Adipose tissue (tissue), 3 donors: Measurements from ENCODE around the gene PDAP1. TPM values are rescaled to one million over a fixed set of nuclear protein-coding genes. Genes with fewer than 3 reads are reported as not detected.
A peak's percentile ranks its signal among the peaks of the same experiment; 100 is the strongest.
"Not testable (repeated sequence)": the region's sequence is repeated elsewhere in the genome, so short reads cannot be mapped to it uniquely, and the experiment has no call there.

Source experiments
- H3K27ac ChIP-seq: one replicate; pipeline ENCODE4 v1.5.1; 2013; ENCODE audit warnings: low read depth, low read length
- WGBS, 3 donors: extraction: QIAGEN DNeasy Blood & Tissue Kit; methylation state at CpG; one replicate each; pipeline ENCODE4 v1.1.7; 2013; 5-methylcytosine and 5-hydroxymethylcytosine counted together
- polyA plus RNA-seq, 3 donors: library from polyadenylated mRNA; stranded (reverse); fragments of 200-250 nt; gene quantifications; one replicate each; pipeline ENCODE4 v1.2.3, GENCODE V29; 2013
- donor health status: healthy with polysubstance abuse.
- donor health status: Bipolar disorder and iron deficiency.
- donor health status: healthy.

PDAP1 gene
- polyA plus RNA-seq, 3 donors = 89.4 to 169 (median 152) TPM

DNA sequence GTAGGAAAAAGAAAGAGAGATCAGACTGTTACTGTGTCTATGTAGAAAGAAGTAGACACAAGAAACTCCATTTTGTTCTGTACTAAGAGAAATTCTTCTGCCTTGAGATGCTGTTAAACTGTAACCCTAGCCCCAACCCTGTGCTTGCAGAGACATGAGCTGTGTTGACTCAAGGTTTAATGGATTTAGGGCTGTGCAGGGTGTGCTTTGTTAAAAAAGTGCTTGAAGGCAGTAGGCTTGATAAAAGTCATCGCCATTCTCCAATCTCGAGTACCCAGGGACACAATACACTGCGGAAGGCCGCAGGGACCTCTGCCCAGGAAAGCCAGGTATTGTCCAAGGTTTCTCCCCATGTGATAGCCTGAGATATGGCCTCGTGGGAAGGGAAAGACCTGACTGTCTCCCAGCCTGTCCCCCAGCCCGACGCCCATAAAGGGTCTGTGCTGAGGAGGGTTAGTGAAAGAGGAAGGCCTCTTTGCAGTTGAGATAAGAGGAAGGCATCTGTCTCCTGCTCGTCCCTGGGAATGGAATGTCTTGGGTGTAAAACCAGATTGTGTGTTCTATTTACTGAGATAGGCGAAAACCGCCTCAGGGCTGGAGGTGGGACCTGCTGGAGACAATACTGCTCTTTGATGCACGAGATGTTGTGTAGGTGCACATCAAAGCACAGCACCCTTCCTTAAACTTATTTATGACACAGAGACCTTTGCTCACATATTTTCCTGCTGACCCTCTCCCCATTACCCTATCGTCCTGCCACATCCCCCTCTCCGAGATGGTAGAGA, 23.6 kb upstream of the PDAP1 start:
- 76 to 91% (median 90%) methylated on average over 13 of the region's 13 CpGs for WGBS, 3 donors
- H3K27ac ChIP-seq = not testable (repeated sequence)

DNA sequence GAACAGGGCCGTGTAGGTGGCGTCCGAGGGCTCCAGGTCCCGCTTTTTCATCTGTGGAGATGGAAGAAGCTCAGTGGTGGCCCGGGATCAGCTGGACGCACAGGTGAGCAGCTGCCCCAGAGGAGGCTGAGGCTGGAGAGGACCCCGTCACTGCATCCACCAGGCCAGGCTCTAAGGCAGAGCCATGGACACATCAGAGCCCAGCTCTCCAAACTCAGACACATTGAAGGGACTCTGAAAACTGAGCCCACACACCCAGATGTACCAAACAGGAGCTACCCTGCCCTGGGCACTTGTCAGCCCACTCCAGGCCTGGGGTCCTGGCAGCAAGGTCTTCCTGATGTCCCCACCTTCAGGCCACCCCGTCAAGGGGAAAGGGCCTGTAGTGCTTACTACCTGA, 21.4 kb upstream of the PDAP1 start:
- WGBS, 3 donors = 93 to 96% (median 94%) methylated on average over 8 of the region's 8 CpGs
- no peak overlapping the region for H3K27ac ChIP-seq

DNA sequence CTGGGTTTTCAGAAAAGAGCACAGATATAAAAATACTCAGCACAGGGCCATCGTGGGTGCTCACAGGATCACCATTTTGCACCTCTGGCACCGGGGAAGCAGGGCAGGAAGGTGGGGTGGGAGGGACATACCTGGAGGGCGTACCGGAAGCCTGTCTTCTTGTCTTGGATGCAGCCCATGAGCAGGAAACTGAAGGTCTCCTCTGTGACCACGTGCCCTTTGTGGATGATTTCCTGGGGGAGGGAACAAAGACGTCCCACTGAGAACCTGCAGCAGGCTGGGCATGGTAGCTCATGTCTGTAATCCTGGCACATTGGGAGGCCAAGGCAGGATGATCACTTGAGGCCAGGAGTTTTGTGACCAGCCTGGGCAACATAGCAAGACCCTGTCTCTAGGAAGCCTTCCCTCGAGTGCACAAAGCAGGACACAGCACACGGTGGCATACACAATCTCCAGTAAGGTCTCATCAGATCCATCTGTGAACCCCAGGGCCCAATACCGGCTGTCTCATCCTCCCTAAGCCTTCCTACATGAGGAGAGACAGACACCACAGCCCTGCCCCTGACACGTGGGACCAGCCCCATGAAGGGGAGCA, 20.7 kb upstream of the PDAP1 start:
- WGBS, 3 donors = 80 to 85% (median 83%) methylated on average over 10 of the region's 10 CpGs
- no peak overlapping the region for H3K27ac ChIP-seq

DNA sequence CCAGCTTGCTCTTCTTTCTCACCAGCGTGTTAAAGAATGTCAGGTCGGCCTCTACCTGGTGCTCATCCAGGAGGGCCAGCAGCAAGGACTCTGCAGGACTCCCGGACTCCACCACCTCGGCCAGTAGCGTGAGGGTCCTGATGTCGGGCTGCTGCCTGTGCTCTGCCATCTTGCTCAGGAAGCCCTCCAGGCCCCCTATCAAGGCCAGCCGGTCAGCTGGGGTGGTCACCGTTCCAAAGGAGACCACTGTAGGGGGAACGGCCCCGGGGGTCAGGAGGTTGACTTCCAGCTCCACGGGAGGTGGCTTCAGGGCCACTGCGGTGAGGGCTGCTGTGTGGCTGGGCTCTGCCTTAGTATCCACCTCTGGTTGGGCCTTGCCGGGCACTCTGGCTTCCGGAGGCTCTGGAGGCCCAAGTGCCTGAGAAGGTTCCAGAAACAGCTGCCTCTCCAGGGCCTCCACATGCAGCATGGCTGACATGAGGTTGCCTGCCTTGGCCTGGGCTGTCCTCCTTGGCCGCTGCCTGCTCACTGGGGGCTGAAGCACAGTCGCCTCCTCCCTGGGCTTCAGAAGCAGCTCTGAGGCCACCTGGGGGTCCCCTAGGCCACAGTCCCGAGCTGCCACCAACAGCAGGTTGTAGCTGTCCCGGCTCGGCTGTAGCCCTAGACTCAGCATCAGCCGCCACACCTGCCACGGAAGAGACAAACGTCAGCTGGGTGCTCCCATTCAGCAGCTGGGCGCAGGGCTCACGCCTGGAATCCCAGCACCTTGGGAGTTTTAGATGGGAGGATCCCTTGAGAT, 16.7 kb upstream of the PDAP1 start:
- 89 to 95% (median 95%) methylated on average over 24 of the region's 24 CpGs for WGBS, 3 donors
- H3K27ac ChIP-seq = no peak overlapping the region

DNA sequence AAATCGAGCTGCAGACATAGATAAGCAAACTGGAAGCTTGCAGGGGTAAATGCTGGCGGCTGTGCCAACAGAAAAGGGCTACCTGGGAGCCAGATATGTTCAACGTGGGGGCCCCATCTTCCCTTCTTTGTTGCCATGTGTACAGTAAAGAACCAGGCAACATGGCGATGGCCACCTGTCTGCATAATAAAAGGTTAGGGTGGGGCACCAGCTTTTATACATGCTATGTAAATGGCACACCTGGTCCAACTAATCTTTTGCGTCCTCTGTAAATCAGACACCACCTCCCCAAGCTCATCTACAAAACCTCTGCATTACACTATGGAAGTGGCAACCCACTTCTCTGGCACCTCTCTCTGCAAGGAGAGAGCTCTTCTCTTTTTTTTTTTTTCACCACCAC, 14.2 kb upstream of the PDAP1 start:
- no peak overlapping the region for H3K27ac ChIP-seq
- 78 to 88% (median 81%) methylated on average over 5 of the region's 5 CpGs for WGBS, 3 donors

DNA sequence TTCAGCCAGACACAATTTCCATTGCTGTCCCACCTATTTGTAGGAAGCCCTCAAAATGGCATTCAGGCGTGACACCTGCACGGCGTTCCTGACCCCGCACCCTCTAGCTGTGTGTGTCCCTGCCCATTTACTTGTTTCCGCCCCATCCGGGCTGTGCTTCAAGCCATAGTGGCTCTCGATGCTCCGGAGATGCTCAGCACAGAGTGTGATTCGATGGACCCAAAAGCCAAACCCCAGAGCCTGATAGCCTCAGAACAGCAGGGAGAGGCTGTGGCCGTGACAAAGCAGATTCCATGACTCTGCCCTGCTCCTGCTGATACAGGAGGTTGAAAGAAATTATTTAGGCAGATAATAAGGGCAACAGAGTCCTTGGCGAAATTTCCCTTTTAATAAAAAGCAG, 13.8 kb upstream of the PDAP1 start:
- WGBS, 3 donors = 88 to 94% (median 90%) methylated on average over 11 of the region's 11 CpGs
- no peak overlapping the region for H3K27ac ChIP-seq

DNA sequence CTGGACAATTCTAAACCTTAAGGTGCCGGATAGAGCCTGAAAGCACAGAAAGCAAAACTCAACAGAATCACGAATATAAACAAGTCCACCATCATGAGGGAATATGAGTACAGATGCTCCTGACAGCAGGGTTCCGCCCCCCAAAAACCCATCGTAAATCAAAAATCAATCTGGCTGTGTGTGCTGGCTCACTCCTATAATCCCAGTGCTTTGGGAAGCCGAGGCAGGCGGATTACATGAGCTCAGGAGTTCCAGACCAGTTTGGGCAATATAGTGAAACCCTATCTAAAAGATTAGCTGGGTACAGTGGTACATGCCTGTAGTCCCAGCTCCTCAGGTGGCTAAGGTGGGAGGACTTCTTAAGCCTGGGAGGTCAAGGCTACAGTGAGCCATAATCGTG, 12.6 kb upstream of the PDAP1 start:
- WGBS, 3 donors = 85 to 90% (median 88%) methylated on average over 7 of the region's 7 CpGs
- no peak overlapping the region for H3K27ac ChIP-seq

DNA sequence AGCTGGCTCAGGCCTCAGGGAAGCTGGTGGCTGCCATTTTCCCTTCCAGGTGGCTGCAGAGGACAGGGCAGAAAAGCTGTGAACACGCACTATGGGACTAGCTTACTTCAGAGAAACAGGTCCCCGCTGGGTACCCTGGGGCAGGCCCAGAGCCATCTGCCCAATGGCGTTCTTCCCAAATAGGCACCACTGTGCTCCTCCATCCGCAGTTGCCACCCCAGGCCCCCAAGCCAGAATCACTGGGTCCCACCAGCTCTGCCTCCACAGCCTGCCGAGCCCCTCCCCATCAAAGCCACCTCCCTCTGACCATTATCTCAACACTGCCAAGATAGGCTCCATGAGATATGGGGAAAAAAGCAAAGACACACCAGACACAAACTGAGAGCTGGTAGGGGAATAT, 11.8 kb upstream of the PDAP1 start:
- H3K27ac ChIP-seq = no peak overlapping the region
- 87 to 95% (median 89%) methylated on average over 4 to 5 of the region's 5 CpGs for WGBS, 3 donors

DNA sequence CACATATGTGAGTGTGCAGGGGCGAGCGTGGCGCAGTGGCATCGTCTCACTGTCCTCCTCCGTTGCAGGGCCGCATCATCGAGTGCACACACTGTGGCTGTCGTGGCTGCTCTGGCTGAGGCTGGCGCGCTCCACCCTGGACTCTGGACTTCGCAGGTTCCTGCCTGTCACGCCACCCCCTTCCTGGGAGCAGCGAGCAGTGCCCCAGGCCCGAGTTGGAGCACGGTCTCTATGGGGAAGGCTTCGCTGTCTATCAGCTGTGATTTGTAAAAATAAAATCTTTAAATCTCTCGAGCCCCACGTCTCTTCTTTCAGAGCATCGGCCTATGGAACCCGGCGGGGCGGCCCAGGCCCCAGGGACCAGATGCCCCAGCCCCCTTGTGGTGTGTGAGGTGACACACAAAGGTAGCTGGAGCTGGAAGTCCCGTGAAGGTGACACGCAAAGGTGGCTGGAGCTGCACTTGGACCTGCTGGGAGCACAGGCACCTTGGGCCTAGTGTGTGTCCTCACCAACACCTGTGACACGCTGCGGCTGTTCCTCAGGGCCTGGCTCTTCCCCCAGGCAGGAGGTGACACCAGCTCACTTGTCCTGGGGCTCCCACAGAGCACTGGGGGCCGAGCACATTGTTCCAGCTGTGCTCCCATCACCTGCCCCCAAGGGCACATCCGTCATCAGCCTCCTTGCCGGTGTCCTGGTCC, 11.1 kb upstream of the PDAP1 start:
- 85 to 90% (median 88%) methylated on average over 26 to 29 of the region's 29 CpGs for WGBS, 3 donors

DNA sequence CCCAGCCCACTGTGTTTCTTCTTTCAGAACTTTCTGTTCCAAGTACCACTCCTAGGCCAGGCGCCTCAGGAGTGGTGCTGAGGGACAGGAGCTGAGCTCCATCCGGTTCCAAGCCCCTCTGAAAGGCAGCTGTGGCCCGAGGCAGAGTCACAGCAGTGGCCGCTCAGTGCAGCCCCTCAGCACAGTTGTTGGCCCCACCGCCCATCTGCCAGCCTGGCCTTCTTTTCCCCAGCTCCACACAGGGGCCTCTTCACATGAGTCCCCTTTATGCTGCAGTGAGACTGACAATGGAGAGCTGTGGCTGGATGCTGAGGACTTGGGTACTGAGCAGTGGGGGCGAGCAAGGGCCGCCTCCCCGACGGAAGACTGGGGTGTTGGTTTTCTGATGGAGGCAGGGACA, 9.9 kb upstream of the PDAP1 start:
- WGBS, 3 donors = 91 to 93% (median 92%) methylated on average over 9 of the region's 9 CpGs

More for the DNA sequence above, 11.1 kb upstream of the PDAP1 start:
- no peak overlapping the region for H3K27ac ChIP-seq

DNA sequence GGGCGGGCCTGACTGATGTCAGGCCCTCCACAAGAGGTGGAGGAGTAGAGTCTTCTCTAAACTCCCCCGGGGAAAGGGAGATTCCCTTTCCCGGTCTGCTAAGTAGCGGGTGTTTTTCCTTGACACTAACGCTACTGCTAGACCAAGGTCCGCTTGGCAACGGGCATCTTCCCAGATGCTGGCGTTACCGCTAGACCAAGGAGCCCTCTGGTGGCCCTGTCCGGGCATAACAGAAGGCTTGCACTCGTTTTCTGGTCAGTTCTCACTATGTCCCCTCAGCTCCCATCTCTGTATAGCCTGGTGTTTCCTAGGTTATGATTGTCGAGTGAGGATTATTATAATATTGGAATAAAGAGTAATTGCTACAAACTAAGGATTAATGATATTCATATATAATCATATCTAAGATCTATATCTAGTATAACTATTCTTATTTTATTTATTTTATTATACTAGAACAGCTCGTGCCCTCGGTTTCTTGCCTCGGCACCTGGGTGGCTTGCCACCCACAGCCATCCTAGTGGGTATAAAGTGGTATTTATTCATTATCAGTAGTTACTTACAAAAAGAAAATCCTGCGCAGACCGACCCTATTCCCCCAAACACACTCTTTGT, 7.2 kb upstream of the PDAP1 start:
- H3K27ac ChIP-seq = not testable (repeated sequence)
- WGBS, 3 donors = 53 to 68% (median 59%) methylated on average over 17 of the region's 17 CpGs

More for the DNA sequence above, 9.9 kb upstream of the PDAP1 start:
- H3K27ac ChIP-seq = no peak overlapping the region

DNA sequence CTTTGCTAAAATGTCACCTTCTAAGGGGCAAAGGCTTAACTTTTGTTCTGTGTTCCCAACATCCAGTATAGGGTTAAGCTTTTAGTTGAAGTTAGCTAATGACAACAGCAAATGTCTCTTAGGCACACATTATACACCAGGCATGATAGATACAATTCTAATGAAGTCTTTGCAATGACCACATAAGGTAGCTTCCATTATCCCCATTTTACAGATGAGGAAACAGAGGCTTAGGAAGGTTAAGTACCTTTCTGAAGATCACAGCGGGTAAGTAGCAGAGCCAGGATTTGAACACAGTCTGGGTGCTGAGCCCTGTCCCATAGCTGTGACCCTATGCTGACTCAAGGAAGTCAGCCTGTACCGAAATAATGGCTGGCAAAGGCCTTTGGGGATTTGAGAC, 2.2 kb upstream of the PDAP1 start:
- no peak overlapping the region for H3K27ac ChIP-seq
- 88 to 97% (median 95%) methylated on average over 2 of the region's 2 CpGs for WGBS, 3 donors

DNA sequence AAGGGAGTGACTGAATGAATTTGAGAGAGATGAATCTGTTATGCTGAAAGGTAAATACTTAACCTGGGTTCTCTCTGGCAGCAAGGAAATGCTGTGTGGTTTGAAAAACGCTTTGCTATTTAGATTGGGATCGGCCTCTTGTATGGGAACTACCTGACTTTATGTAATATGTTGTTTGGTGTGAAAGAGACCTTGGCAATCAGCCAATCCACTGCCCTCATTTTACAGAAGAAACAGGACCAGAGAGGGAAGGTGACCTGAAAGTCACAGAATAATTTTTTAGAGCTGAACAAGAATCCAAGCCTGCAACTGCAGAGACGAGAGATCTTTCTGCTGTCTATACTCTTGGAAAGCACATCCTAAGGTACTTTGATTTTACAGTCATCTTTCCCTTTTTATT, 1.4 kb upstream of the PDAP1 start:
- no peak overlapping the region for H3K27ac ChIP-seq
- 23 to 36% (median 31%) methylated on average over 3 of the region's 3 CpGs for WGBS, 3 donors

DNA sequence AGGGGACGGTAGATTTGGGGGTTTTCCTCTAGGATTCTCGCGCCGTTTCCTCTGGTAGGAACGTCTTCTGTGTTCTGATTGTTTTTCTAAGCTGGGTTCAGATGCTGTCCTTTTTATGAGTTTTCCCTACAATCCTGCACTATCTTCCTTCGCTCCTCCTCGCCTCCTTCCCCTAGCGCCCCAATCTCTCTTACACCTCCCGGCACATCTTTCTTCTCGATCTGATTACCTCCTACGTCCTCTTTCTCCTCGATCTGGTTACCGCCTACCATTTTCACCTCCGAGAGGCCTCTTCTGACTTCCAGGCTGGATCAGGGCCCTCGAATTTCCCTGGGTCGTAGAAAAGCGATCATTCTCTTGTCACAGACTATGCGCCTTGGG, 785 bp upstream of the PDAP1 start:
- peak overlapping the region; percentile 97 for H3K27ac ChIP-seq
- WGBS, 3 donors = 0% methylated on average over 18 of the region's 18 CpGs

DNA sequence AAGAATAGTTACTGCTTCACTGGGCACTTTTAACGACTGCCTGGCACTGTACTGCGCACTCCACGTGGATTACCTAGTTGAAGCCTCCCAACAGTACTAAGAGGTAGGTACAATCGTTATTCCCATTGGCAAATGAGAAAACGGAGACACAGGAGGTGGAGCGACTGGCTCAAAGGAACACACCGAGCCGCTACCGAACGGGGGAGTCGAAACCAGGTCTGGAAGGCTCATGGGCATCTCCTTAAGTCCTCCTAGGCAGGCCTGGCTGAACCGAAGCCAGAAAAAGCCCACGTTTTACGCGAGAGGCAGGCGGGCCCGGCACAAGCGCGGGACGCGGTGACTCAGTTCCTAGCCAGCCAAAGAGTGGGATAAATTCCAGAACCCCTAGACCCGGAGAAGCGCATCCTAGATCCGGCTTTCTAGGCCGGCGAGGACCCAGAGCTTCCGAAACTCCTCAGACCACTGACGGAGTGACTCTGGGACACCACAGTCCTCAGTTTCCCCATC, 472 bp downstream of the PDAP1 start:
- WGBS, 3 donors = 0% methylated on average over 28 of the region's 28 CpGs
- peak overlapping the region; percentile 97 for H3K27ac ChIP-seq

DNA sequence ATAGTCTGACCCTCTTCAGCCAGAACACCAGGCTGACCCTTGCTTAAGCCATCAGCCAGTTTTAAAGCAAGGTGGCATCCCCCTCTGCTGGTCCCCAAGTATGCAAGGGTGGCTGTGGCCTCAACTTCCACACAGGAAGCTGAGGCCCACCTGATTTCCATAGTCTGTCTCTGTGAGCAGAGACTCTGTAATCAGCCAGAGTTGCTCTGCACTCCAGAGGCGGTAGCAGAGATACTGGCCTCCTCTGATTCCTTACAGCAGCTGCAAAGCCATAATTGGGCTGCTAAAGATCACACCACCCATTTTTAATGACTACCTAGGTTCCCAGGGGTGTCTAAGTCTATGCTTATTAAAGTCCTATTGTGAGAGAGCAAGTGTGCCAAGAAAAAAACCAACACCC, 1.8 kb downstream of the PDAP1 start:
- 53 to 65% (median 61%) methylated on average over 1 of the region's 1 CpG for WGBS, 3 donors
- no peak overlapping the region for H3K27ac ChIP-seq

DNA sequence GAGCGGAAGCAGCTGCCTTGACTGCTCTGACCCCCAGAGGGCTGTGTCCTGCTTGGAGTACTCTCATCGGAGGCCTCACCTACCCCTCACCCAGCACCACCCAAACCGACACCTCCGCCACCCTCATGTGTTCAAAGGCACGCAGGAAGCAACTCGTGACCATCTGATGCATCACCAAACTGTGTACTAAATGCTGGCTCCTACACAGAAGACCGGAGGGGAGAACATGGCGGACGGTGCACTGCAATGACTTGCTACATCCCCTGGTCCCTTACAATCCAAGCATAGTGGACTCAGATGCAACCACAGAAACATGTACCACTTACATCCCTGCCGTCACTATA, 3.4 kb downstream of the PDAP1 start:
- no peak overlapping the region for H3K27ac ChIP-seq
- WGBS, 3 donors = 89 to 94% (median 94%) methylated on average over 10 of the region's 10 CpGs

DNA sequence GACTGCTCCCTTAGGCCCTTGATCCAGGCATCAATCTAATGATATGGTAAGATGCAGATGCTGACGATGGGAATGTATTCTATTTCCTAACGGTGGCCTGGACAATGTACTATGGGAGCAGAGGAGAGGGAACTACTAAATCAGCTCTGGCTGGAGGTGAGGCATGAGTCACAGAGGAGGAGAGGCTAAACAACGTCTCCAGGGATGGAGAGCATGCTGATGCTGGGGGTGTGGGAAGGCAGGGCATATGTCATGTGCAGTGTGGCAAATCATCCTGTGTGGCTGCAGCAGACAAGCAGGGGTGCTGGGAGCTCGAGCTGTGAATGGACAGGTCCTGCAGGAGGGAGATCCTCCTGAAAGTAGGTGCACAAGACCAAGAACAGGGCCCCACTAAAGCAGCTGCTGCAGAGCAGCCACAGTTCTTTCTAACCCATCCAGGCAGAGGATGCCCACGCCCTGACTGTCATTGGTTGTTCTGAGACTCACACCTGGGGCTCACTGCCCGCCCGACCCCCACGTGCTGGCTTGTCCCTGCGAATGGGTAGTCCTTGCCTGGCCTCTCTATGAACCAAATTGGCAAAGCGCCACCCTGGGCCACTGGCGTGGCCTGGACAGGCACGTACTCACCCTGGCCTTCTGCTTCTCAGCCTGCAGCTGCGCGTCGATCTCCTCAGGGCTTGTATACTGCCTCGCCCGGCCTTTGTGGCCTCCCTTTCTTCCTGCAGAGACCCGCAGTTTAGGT, 4.0 kb downstream of the PDAP1 start:
- WGBS, 3 donors = 73 to 83% (median 77%) methylated on average over 18 of the region's 18 CpGs

More for the DNA sequence above, 4.0 kb downstream of the PDAP1 start:
- no peak overlapping the region for H3K27ac ChIP-seq
